D721Med (cell line): ENCODE results near the gene FEV.
A peak's percentile ranks its signal among the peaks of the same experiment; 100 is the strongest.

ENCODE experiments used
- DNase-seq: peaks from one replicate; pipeline ENCODE4 v3.0.0; 2011; ENCODE audit warnings: low spot score; ENCODE audit not compliant: insufficient read length
- FAIRE-seq: peaks from 2 replicates; lab custom pipeline; 2011; peaks lifted over from hg19 to GRCh38; lab: Jason Lieb, UNC
- TF ChIP-seq, protein P1 (sequence below): IDR thresholded peaks from 2 replicates; pipeline ENCODE4 v1.5.1; 2012; ENCODE audit warnings: mild to moderate bottlenecking, control low read depth; ENCODE audit not compliant: insufficient read depth; ENCODE audit errors: missing control alignments

The FEV gene

DNA sequence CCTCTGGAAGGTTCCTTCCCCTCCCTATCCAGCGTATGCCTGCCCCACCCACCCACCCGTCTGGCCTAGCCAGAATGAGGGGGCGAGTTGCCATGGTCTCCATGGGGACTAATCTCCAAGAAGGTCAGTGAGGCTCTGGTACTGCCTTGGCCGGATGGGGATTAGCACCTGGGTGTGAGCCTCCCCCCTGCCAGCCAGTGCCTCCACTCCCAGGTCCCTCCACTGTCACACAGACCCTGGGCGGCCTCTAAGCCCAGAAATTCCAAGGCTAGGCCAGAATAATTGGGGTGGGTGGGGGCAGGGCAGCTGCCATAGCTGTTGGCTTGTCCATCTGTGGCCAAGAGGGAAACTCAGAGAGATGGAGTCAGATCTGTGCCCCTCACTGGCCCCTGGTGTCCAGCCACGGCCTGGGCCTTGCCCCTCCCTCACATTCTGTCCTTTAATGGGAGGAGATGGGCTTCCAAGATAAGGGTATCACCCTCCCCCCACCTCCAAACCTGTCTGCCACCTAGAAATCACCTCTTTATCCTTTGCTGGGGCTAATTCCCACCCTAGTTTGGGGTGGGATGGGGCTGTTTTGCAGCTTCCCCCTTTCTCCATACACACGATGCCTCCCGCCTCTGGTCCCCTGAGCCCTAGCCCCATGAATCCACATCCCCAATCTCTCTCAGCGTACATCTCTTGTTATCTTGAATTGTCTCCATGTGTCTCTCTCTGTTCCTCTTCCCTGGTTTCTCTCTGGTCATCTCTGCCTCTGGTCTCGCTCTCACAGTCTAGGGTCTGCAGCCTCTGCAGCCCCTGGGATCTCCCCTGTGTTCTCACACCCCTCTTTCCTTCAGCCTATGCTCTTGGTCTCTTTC, 14.3 kb upstream of the FEV start:
- FAIRE-seq (no peak), DNase-seq (no peak)
- TF ChIP-seq, protein P1, sequence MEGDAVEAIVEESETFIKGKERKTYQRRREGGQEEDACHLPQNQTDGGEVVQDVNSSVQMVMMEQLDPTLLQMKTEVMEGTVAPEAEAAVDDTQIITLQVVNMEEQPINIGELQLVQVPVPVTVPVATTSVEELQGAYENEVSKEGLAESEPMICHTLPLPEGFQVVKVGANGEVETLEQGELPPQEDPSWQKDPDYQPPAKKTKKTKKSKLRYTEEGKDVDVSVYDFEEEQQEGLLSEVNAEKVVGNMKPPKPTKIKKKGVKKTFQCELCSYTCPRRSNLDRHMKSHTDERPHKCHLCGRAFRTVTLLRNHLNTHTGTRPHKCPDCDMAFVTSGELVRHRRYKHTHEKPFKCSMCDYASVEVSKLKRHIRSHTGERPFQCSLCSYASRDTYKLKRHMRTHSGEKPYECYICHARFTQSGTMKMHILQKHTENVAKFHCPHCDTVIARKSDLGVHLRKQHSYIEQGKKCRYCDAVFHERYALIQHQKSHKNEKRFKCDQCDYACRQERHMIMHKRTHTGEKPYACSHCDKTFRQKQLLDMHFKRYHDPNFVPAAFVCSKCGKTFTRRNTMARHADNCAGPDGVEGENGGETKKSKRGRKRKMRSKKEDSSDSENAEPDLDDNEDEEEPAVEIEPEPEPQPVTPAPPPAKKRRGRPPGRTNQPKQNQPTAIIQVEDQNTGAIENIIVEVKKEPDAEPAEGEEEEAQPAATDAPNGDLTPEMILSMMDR = no peak

DNA sequence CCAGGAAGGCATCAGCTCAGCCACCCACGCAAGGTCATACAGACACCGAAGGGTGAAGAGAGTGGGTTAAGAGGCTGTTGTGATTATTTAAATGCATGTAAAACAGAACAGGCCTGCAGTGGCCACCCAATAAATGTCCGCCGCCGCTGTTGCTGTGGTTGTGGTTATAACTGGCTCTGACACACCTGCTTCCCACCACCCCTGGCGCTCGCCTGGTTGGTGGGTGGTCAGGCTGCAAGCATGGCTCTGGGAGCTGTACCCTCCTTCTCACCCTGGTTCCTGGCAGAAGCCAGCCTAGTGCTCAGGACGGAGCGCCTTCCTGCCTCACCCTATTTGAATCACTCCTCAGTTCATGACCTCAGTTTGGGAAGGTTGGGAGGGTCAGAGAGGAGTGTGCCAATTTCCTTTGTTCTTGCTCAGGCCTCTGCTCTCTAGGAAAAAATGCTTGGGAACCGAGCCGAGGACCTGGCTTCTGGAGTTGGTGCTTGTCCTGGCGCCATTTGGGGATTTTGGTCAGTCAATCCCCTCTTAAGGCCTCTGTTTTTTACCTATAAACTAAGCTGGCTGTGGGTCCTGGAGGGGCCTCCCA, 13.5 kb upstream of the FEV start:
- TF ChIP-seq, protein P1 = no peak
- FAIRE-seq (no peak), DNase-seq (no peak)

DNA sequence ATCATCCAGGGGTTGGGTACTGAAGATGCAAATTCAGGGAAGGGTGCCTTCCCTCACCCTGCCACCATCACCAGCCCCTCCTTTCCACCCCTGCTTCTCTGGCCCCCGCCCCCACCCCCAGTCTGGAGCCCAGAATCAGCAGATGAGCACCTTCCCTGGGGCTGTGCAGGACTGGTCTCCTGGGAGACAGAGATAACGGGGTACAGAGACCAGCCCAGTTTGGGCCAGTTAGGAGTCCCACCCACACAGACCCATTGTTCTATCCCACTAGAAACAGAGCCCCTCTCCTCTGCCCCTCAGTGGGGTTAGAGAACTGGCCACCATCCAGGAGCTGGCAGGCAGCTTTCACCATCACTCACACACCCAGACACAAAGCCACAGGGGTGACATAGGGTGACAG, 12.7 kb upstream of the FEV start:
- FAIRE-seq (no peak), DNase-seq (no peak)
- TF ChIP-seq, protein P1 = no peak

DNA sequence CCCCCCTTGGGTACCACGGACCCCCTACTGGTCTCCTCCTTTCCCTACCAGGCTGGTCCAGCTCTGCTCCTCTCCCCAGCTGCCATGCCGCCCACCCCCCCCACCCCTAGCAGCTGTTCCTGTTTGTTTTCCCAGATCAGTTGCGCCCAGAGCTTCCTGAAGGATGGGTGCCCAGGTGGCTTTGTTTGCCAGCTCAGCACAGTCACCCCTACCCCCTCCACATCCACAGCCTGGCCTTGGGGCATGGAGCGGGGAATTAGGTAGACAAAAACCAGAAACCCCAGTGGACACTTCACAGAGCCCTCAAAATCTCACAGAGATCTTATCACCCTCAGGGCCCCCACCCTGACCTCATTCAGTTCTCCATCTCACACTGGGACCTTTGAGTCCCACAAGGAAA, 12.0 kb upstream of the FEV start:
- no peak for FAIRE-seq
- TF ChIP-seq, protein P1 = no peak
- DNase-seq = no peak

DNA sequence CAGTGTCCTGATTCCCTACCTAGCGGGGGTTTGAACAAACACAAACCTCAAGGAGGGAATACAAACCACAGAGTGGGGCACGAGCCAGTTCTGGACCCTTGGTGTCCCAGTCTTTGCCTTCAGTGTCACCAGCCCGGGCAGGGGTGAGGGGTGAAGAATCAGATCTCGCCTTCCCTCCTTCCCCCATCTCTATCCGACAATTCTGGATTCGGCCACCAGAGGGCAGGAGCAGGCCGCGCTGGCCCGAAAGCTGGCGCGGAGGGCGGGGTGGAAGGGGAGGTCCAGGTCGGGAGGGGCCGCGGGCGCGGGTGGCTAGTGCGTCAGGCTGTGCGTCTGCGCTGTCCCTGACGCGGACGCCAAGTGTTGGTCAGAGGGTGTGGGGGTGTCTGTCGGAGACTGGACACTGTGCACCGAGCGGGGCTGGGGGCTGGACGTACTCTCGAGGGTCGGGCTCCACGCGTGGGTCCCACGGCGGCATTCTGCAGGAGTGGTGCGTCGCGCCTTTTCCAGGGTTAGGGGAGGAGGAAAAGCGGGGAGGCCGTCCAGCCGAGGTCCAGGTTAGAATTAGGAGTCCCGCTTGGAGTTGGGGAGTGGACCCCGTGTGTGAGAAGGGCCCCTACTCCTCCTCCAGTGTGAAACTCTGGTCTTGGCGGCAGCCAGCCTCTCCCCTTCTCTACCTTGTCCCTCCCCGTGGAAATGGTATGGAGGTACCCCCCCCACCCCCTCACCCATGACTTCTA, 11.2 kb upstream of the FEV start:
- TF ChIP-seq, protein P1 = peak; percentile 86
- no peak for FAIRE-seq

DNA sequence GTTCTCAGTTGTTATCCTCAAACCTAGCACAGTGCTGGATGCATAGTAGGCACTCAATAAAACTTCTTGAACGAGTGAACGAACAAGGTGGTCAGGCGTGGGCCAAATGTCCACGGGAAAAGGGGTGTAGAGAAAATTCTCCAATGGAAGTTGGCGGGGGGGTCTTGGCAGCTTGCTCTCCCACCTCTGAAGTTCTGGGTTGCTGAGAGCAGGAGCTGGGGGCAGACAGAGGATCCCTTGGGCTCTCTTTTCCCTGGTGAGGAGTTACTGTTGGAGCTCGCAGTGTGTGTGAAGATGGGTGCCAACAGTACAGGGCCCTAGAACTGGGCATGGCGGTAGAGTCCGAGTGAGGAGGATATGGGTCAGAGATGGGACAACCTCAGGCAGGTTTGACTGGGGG, 10.6 kb upstream of the FEV start:
- DNase-seq (no peak), FAIRE-seq (no peak)
- TF ChIP-seq, protein P1 = no peak

More for the DNA sequence above, 11.2 kb upstream of the FEV start:
- DNase-seq = peak; percentile 98
